Erythroblast (primary cell): ENCODE measurements around the gene PRPF19.

Experiments
- GATA1 ChIP-seq: IDR thresholded peaks from 2 replicates; pipeline ENCODE4 v1.6.1; 2011; ENCODE audit warnings: low read depth, mild to moderate bottlenecking, control low read depth, low read length, moderate library complexity
- POLR2A ChIP-seq: IDR thresholded peaks from 2 replicates; pipeline ENCODE4 v1.6.1; 2011; ENCODE audit warnings: mild to moderate bottlenecking, low read length

GRCh38 chr11:60926500-60926899, 20.1 kb upstream of the PRPF19 start:
- TF ChIP-seq POLR2A: no peak
- no peak for TF ChIP-seq GATA1
